Hindlimb muscle (tissue), 1 donor: ENCODE measurements around the gene IQCN. TPM values are rescaled to one million over a fixed set of nuclear protein-coding genes. Genes with fewer than 3 reads are reported as not detected.

Source experiments
- DNase-seq: peaks from one replicate; pipeline ENCODE4 v3.0.0-alpha.2; 2013
- polyA plus RNA-seq: library from polyadenylated mRNA; unstranded; fragments of 120-200 nt; gene quantifications from one replicate; pipeline ENCODE4 v1.2.1, GENCODE V29; 2013; ENCODE audit not compliant: insufficient read length

IQCN gene
- polyA plus RNA-seq, result 4.9 TPM

- no peak for DNase-seq
Observed at GRCh38 chr19:18274219-18274780, at the start of gene IQCN. Gene IQCN, minus strand, starts transcription at chr19:18274452. Its CDS starts 4,974 bp downstream, at chr19:18269478.

- DNase-seq, result peak; percentile 96
Observed at GRCh38 chr19:18322759-18323460, 48.7 kb upstream of the IQCN start, which contains the start of gene LSM4. Gene LSM4, minus strand, starts transcription at chr19:18323076. Its CDS starts 56 bp downstream, at chr19:18323020.

GRCh38 chr19:18322318-18322758 is 48.1 kb upstream of the IQCN start:
- no peak for DNase-seq

DNA sequence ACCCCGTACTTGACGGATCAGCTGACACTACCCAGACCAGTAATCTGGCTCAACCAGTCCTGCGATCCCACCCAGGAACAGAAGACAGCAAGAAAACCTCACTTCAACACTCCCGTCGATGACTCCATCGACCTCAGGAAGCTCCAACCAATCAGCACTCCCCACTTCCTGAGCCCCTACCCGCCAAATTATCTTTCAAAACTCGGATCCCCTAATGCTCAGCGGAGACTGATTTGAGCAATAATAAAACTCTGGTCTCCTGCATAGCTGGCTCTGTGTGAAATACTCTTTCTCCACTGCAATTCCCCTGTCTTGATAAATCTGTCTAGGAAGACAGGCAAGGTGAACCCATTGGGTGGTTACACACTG is 47.5 kb upstream of the IQCN start:
- DNase-seq, result no peak

- no peak for DNase-seq
Observed at GRCh38 chr19:18320865-18321733, 46.8 kb upstream of the IQCN start.

DNA sequence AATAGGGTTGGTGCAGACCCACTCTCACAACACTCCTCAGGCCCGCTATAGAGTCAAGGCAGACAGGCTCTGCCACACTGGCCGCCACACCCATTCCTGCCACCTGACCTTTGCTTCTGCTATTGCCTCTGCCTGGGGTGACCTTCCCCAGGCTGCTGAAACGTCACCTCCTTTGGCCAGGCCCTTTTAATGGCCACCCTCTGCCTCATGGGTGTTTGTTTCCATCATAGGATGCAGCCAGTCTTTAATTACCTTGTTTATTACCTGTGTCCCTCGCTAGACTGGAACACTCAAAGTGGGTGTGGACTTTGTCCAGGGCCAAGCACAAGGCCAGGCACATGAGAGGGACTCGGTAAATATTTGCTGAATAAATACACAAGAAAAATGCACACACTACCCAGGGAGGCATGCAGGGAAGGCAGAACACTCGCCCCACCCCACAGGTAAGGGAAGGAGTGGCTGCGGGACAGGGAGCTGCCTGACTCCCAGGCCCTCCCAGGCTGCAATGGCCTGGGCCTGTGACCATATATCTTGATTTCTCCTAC is 45.4 kb upstream of the IQCN start:
- DNase-seq, result no peak

GRCh38 chr19:18317961-18318800 is 43.9 kb upstream of the IQCN start:
- DNase-seq, result no peak

GRCh38 chr19:18313398-18313797 is 39.1 kb upstream of the IQCN start:
- no peak for DNase-seq

DNA sequence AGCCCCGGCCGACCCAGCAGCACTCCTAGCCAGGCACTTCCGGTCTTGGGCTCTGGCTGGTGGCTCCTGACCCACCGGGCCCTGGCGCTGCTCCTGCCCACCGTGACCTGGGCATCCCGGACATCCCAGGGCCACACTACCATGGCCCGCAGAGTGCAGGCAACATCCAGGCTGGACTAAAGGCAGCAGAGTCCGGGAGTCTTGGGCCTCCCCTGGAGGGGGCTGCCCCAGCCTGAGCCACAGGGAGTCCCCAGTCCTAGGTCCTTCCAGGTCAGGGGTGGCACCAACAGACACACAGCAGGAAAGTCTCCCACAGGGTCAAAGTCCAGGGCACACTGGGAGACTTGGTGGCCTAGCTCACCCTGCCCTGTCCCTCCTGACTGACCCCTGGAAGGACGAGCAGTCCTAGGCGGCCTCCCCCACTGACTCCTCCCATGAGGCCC is 37.9 kb upstream of the IQCN start:
- no peak for DNase-seq

- DNase-seq, result no peak
Observed at GRCh38 chr19:18311502-18312091, 37.3 kb upstream of the IQCN start.

- no peak for DNase-seq
Observed at GRCh38 chr19:18310966-18311365, 36.7 kb upstream of the IQCN start.

GRCh38 chr19:18310118-18310909 is 36.1 kb upstream of the IQCN start:
- DNase-seq, result no peak

DNA sequence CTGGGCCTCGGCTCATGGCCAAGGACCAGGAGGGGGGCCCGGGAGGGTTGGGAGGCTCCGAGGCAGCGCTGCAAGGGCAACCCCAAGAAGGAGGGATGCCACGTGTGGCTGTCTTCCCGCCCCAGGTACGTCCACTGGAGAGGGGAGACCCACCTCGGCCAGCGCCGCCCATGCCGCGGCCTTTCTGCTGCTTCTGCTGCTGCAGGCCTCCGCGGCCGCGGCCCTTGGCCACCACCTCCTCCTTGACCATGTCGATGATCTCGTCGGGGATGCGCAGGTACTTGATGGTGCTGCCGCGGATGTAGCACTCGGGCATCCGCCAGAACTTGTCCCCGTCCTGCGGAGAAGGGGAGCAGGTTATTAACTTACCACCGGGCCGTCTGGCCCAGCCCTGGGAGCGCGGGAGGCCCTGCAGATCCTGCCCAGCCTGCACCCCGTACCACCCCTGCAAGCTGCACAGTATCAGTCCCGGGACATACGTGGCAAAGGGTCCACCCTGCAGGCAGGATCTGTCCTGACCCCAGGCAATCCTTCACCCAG is 35.3 kb upstream of the IQCN start:
- DNase-seq, result no peak

DNA sequence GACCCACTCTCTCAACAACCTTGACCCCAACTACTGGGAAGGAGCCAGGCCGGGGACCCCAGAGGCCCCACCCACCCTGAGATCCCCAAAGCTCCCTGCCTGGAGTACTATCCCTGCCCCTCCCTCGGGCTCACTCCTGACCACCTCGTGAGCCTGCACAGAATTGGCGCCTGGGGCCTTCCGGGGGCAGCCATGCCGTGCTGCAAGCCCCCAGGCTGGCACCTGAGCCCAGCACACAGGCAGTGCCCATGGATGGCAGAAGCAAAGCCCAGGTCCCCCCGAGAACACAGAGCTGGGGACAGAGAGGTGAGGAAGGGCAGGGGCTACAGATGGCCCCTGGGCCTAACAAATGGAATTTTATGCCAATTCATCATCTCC is 34.7 kb upstream of the IQCN start:
- no peak for DNase-seq

DNA sequence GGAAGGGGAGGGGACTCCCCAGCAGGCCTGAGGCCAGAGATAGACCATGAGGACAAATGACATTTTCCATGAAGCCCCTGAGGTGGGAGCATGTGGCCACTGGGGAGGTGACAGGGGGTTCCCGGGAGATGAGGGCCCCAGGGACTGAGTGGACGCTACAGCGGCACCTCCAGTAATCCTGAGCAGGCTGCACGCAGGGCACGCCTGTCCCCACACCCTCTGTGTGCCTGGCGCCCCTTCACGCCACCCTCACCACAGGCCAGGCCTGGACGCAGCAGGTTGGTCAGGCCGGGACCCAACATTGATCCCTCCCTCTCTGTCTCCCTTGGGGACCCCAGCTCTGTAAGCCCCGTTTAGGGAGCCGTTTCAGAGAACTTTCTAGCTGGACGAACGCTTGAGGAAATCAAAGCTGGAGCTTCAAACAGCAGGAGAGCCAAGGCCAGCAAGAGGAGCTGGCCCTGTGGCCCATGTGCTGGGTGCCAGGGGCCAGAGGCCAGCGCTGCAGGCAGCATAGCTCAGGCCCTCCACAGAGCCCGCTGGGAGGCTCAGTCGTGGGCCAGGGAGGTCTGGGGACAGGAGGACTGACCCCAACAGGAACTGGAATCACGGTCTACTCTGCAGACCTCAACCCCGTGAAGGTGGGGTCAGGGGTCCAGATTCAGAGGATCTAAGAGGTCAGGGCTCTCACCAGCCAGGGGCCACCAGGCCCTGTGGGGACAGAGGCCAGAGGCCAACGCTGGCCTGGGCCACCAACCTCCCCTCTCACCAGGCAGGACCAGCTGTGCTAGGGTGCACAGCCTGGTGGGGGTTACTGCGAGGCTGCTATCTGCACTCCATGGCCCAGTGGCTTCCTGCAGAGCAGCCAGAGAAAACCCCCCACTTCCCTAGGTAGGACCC is 34.0 kb upstream of the IQCN start:
- DNase-seq, result no peak

DNA sequence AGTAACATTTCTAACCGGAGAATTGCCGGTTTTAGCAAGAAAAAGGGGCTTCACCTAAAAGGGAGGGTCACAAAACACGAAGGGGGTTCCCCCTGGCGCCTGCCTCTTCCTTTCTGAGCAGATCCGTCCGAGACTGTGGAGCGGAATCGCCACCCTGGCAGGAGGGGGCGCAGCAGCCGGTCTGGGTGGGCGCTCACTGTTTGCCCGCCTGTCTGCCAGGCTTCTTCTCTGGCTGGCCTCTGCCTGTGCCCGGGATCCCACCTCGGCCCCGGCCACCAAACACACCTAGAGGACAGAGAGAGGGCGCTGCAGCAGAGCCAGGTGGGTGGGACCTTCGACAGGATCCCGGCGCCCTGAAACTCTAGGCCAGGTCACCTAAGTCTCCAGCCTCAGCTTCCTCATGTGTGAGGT is 33.0 kb upstream of the IQCN start:
- DNase-seq, result no peak

DNA sequence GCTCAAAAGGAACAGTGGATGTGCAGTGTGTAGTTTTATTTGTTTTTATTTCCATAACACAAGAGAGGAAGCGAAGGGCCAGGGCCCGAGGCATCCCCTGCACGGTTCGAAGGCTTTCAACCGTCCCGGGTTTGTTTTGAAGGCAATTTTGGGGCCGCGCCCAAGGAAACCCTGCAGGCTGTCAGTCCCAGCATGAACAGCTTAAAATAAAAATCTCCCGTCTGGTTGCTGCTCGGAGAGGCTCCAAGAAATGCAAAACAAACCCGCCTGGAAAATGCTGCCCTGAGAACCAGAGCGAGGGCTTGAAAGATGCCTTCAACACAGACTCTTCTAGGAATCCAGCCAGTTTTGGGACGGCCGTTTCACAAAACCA is 32.6 kb upstream of the IQCN start:
- DNase-seq, result no peak

- DNase-seq, result no peak
Observed at GRCh38 chr19:18306209-18306887, 32.1 kb upstream of the IQCN start.
